ENCODE data around the gene DEPDC4.

DEPDC4 gene

DNA sequence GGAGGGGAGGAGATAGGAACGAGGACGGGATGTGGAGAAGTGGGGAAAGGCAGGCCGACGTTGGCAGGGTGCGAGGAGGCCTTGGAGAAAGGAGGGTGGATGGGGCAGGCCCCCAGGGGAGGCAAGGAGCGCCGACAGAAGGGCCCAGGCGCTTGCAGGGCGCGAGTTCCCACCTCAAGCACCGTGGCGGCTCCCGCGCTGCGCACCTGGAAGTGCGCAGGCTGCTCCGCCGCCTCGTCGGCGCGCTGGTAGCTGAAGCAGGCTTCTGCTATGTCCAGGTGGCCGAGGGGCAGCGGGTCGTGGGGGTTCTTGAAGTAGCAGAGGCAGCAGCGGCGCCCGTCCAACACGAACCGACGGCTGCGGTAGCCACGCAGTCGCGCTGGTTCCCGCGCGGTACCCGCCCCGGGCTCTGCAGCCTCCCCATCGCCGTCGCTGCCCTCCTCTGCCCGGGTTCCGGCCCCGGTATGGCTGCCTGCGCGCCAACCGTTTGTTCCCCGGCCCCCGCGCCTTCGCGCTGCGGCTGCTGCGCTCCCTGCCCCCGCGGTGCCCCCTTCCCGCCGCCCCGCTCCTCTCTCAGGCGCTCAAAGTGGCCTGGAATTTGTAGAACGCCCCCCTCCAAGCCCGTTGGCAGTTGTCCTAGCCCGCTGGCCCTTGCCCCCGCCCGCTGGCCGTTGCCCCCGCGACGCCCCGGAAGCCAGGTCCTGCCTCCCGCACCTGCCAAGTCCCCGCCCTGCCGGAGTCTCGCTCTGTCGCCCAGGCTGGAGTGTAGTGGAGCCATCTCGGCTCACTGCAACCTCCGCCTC, 67.3 kb downstream of the DEPDC4 start (continued):
- TF ChIP-seq ZNF626 (tag by site-specific recombination; IDR thresholded peaks at IDR 0.05): no peak
- TF ChIP-seq, protein P1, sequence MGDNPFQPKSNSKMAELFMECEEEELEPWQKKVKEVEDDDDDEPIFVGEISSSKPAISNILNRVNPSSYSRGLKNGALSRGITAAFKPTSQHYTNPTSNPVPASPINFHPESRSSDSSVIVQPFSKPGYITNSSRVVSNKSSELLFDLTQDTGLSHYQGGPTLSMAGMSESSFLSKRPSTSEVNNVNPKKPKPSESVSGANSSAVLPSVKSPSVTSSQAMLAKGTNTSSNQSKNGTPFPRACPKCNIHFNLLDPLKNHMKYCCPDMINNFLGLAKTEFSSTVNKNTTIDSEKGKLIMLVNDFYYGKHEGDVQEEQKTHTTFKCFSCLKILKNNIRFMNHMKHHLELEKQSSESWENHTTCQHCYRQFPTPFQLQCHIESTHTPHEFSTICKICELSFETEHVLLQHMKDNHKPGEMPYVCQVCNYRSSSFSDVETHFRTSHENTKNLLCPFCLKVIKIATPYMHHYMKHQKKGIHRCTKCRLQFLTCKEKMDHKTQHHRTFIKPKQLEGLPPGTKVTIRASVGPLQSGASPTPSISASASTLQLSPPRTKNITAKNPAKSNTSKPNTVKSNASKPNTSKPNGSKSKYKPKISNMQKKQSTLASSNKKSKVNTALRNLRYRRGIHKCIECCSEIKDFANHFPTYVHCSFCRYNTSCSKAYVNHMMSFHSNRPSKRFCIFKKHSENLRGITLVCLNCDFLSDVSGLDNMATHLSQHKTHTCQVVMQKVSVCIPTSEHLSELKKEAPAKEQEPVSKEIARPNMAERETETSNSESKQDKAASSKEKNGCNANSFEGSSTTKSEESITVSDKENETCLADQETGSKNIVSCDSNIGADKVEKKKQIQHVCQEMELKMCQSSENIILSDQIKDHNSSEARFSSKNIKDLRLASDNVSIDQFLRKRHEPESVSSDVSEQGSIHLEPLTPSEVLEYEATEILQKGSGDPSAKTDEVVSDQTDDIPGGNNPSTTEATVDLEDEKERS (tag by site-specific recombination; IDR thresholded peaks at IDR 0.05): no peak
- TF ChIP-seq ZNF837 (tag by site-specific recombination; IDR thresholded peaks at IDR 0.05): no peak
- TF ChIP-seq ZNF211 (tag by site-specific recombination; IDR thresholded peaks at IDR 0.05; ENCODE audit: low read depth): no peak
- TF ChIP-seq, protein P2, sequence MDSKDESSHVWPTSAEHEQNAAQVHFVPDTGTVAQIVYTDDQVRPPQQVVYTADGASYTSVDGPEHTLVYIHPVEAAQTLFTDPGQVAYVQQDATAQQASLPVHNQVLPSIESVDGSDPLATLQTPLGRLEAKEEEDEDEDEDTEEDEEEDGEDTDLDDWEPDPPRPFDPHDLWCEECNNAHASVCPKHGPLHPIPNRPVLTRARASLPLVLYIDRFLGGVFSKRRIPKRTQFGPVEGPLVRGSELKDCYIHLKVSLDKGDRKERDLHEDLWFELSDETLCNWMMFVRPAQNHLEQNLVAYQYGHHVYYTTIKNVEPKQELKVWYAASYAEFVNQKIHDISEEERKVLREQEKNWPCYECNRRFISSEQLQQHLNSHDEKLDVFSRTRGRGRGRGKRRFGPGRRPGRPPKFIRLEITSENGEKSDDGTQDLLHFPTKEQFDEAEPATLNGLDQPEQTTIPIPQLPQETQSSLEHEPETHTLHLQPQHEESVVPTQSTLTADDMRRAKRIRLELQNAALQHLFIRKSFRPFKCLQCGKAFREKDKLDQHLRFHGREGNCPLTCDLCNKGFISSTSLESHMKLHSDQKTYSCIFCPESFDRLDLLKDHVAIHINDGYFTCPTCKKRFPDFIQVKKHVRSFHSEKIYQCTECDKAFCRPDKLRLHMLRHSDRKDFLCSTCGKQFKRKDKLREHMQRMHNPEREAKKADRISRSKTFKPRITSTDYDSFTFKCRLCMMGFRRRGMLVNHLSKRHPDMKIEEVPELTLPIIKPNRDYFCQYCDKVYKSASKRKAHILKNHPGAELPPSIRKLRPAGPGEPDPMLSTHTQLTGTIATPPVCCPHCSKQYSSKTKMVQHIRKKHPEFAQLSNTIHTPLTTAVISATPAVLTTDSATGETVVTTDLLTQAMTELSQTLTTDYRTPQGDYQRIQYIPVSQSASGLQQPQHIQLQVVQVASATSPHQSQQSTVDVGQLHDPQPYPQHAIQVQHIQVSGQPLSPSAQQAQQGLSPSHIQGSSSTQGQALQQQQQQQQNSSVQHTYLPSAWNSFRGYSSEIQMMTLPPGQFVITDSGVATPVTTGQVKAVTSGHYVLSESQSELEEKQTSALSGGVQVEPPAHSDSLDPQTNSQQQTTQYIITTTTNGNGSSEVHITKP (tag by site-specific recombination; IDR thresholded peaks at IDR 0.05): peak; percentile 70
- TF ChIP-seq, protein P3, sequence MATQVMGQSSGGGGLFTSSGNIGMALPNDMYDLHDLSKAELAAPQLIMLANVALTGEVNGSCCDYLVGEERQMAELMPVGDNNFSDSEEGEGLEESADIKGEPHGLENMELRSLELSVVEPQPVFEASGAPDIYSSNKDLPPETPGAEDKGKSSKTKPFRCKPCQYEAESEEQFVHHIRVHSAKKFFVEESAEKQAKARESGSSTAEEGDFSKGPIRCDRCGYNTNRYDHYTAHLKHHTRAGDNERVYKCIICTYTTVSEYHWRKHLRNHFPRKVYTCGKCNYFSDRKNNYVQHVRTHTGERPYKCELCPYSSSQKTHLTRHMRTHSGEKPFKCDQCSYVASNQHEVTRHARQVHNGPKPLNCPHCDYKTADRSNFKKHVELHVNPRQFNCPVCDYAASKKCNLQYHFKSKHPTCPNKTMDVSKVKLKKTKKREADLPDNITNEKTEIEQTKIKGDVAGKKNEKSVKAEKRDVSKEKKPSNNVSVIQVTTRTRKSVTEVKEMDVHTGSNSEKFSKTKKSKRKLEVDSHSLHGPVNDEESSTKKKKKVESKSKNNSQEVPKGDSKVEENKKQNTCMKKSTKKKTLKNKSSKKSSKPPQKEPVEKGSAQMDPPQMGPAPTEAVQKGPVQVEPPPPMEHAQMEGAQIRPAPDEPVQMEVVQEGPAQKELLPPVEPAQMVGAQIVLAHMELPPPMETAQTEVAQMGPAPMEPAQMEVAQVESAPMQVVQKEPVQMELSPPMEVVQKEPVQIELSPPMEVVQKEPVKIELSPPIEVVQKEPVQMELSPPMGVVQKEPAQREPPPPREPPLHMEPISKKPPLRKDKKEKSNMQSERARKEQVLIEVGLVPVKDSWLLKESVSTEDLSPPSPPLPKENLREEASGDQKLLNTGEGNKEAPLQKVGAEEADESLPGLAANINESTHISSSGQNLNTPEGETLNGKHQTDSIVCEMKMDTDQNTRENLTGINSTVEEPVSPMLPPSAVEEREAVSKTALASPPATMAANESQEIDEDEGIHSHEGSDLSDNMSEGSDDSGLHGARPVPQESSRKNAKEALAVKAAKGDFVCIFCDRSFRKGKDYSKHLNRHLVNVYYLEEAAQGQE (tag by site-specific recombination; IDR thresholded peaks at IDR 0.05): no peak; the same call in 1 of the 2 replicates
- TF ChIP-seq TRIM28 (IDR thresholded peaks at IDR 0.05; ENCODE audit: borderline replicate concordance, low read length): no peak
- TF ChIP-seq SETDB1 (IDR thresholded peaks at IDR 0.05; ENCODE audit: insufficient read length, low read length): no peak
- peak; percentile 99 for TF ChIP-seq ZBTB20 (tag by site-specific recombination; IDR thresholded peaks at IDR 0.05)
- TF ChIP-seq ZNF341 (tag by site-specific recombination; IDR thresholded peaks at IDR 0.05; ENCODE audit: low read depth): peak; percentile 25; the same call in 1 of the 2 replicates
- TF ChIP-seq ZNF600 (tag by site-specific recombination; IDR thresholded peaks at IDR 0.05): peak; percentile 76
- TF ChIP-seq IKZF3 (tag by site-specific recombination; IDR thresholded peaks at IDR 0.05): no peak
- TF ChIP-seq ZNF621 (tag by site-specific recombination; IDR thresholded peaks at IDR 0.05): no peak
- TF ChIP-seq ZNF114 (tag by site-specific recombination; IDR thresholded peaks at IDR 0.05): no peak
- TF ChIP-seq ZNF10 (tag by site-specific recombination; IDR thresholded peaks at IDR 0.05): no peak
- peak; percentile 42; the same call in 1 of the 2 replicates for TF ChIP-seq KLF10 (tag by site-specific recombination; IDR thresholded peaks at IDR 0.05)
- peak; percentile 61; the same call in 1 of the 2 replicates for TF ChIP-seq ZBTB17 (tag by site-specific recombination; IDR thresholded peaks at IDR 0.05)
- TF ChIP-seq ZNF169 (tag by site-specific recombination; IDR thresholded peaks at IDR 0.05): no peak
- TF ChIP-seq ZFP37 (tag by site-specific recombination; IDR thresholded peaks at IDR 0.05): no peak
- TF ChIP-seq GLIS2 (tag by site-specific recombination; IDR thresholded peaks at IDR 0.05): peak; percentile 88
- TF ChIP-seq, protein P4, sequence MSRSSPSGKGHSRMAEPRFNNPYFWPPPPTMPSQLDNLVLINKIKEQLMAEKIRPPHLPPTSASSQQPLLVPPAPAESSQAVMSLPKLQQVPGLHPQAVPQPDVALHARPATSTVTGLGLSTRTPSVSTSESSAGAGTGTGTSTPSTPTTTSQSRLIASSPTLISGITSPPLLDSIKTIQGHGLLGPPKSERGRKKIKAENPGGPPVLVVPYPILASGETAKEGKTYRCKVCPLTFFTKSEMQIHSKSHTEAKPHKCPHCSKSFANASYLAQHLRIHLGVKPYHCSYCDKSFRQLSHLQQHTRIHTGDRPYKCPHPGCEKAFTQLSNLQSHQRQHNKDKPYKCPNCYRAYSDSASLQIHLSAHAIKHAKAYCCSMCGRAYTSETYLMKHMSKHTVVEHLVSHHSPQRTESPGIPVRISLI (tag by site-specific recombination; IDR thresholded peaks at IDR 0.05): no peak
- no peak for TF ChIP-seq ZBTB7A (tag by site-specific recombination; IDR thresholded peaks at IDR 0.05; ENCODE audit: low read depth)
- TF ChIP-seq ZNF624 (tag by site-specific recombination; IDR thresholded peaks at IDR 0.05): no peak
- TF ChIP-seq ZNF350 (tag by site-specific recombination; IDR thresholded peaks at IDR 0.05): no peak
- no peak for TF ChIP-seq ZNF274 (IDR thresholded peaks at IDR 0.05; ENCODE audit: low read length)
- no peak for TF ChIP-seq ZNF274 (tag by site-specific recombination; IDR thresholded peaks at IDR 0.05; ENCODE audit: borderline replicate concordance)
- TF ChIP-seq, protein P5, sequence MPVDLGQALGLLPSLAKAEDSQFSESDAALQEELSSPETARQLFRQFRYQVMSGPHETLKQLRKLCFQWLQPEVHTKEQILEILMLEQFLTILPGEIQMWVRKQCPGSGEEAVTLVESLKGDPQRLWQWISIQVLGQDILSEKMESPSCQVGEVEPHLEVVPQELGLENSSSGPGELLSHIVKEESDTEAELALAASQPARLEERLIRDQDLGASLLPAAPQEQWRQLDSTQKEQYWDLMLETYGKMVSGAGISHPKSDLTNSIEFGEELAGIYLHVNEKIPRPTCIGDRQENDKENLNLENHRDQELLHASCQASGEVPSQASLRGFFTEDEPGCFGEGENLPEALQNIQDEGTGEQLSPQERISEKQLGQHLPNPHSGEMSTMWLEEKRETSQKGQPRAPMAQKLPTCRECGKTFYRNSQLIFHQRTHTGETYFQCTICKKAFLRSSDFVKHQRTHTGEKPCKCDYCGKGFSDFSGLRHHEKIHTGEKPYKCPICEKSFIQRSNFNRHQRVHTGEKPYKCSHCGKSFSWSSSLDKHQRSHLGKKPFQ (tag by site-specific recombination; IDR thresholded peaks at IDR 0.05): no peak
- TF ChIP-seq ZNF521 (tag by site-specific recombination; IDR thresholded peaks at IDR 0.05): no peak

All from HEK293 (cell line).